ENCODE results near the gene PSMD7. TPM values are rescaled to one million over a fixed set of nuclear protein-coding genes. Genes with fewer than 3 reads are reported as not detected.

PSMD7 gene
- total RNA-seq, 1 experiment from 2014 or later = 152 TPM

GRCh38 chr16:74281300-74281699 lies 15.3 kb upstream of the PSMD7 start:
- Mint-ChIP-seq H3K9me3 (ENCODE audit: low read depth, unreplicated experiment) (no peaks in the 10 kb centered on the region), H3K36me3 (ENCODE audit: insufficient read depth, unreplicated experiment) (no peaks in the 10 kb centered on the region), H3K27ac (ENCODE audit: unreplicated experiment) (no peak overlapping the region), H3K4me3 (ENCODE audit: low read depth, unreplicated experiment) (no peak overlapping the region), H3K4me1 (ENCODE audit: low read depth, unreplicated experiment) (no peaks in the 10 kb centered on the region), H3K27me3 (ENCODE audit: unreplicated experiment) (peaks cover 37% of the 10 kb centered on the region)
- TF ChIP-seq CTCF (IDR thresholded peaks at IDR 0.05; ENCODE audit: unreplicated experiment) = no peak
- BruUV-seq (replicated peaks) = no TSS peak
- intact Hi-C loops (cut with micrococcal nuclease; ENCODE audit: unreplicated experiment) = no loop called here
- no peak for DNase-seq
- CTCF ChIA-PET = interaction anchor here (0.6 kb wide), 1 partner anchor 604 kb away, joined by 5 read pairs; no protein-coding TSS in a partner anchor

GRCh38 chr16:74283716-74284115 lies 12.9 kb upstream of the PSMD7 start:
- H3K4me3 Mint-ChIP-seq (ENCODE audit: low read depth, unreplicated experiment) = no peak overlapping the region
- CTCF ChIA-PET = no interaction called here
- no peak overlapping the region for H3K27ac Mint-ChIP-seq (ENCODE audit: unreplicated experiment)
- no TSS peak for BruUV-seq (replicated peaks)
- no peaks in the 10 kb centered on the region for H3K36me3 Mint-ChIP-seq (ENCODE audit: insufficient read depth, unreplicated experiment)
- DNase-seq = no peak
- no peaks in the 10 kb centered on the region for H3K9me3 Mint-ChIP-seq (ENCODE audit: low read depth, unreplicated experiment)
- H3K27me3 Mint-ChIP-seq (ENCODE audit: unreplicated experiment) = peaks cover 13% of the 10 kb centered on the region
- TF ChIP-seq CTCF (IDR thresholded peaks at IDR 0.05; ENCODE audit: unreplicated experiment) = no peak
- intact Hi-C loops (cut with micrococcal nuclease; ENCODE audit: unreplicated experiment) = no loop called here
- no peaks in the 10 kb centered on the region for H3K4me1 Mint-ChIP-seq (ENCODE audit: low read depth, unreplicated experiment)

GRCh38 chr16:74288065-74288464 lies 8.5 kb upstream of the PSMD7 start:
- CTCF ChIA-PET = interaction anchor here (0.6 kb wide), 1 partner anchor 9 kb away, joined by 3 read pairs; no protein-coding TSS in a partner anchor
- H3K4me3 Mint-ChIP-seq (ENCODE audit: low read depth, unreplicated experiment) = no peak overlapping the region
- no peaks in the 10 kb centered on the region for H3K9me3 Mint-ChIP-seq (ENCODE audit: low read depth, unreplicated experiment)

GRCh38 chr16:74290356-74290755 lies 6.3 kb upstream of the PSMD7 start:
- Mint-ChIP-seq H3K4me3 (ENCODE audit: low read depth, unreplicated experiment) (no peak overlapping the region), H3K36me3 (ENCODE audit: insufficient read depth, unreplicated experiment) (no peaks in the 10 kb centered on the region), H3K27ac (ENCODE audit: unreplicated experiment) (no peak overlapping the region), H3K4me1 (ENCODE audit: low read depth, unreplicated experiment) (peaks cover 27% of the 10 kb centered on the region), H3K9me3 (ENCODE audit: low read depth, unreplicated experiment) (no peaks in the 10 kb centered on the region), H3K27me3 (ENCODE audit: unreplicated experiment) (no peaks in the 10 kb centered on the region)
- CTCF ChIA-PET = no interaction called here
- no TSS peak for BruUV-seq (replicated peaks)
- no peak for TF ChIP-seq CTCF (IDR thresholded peaks at IDR 0.05; ENCODE audit: unreplicated experiment)
- DNase-seq = no peak
- intact Hi-C loops (cut with micrococcal nuclease; ENCODE audit: unreplicated experiment) = no loop called here

More at GRCh38 chr16:74288065-74288464, 8.5 kb upstream of the PSMD7 start:
- BruUV-seq (replicated peaks) = no TSS peak
- intact Hi-C loops (cut with micrococcal nuclease; ENCODE audit: unreplicated experiment) = no loop called here
- Mint-ChIP-seq H3K36me3 (ENCODE audit: insufficient read depth, unreplicated experiment) (no peaks in the 10 kb centered on the region), H3K4me1 (ENCODE audit: low read depth, unreplicated experiment) (peaks cover 18% of the 10 kb centered on the region), H3K27ac (ENCODE audit: unreplicated experiment) (no peak overlapping the region), H3K27me3 (ENCODE audit: unreplicated experiment) (no peaks in the 10 kb centered on the region)
- no peak for DNase-seq
- no peak for TF ChIP-seq CTCF (IDR thresholded peaks at IDR 0.05; ENCODE audit: unreplicated experiment)
